Gastroesophageal sphincter (tissue), 4 donors: ENCODE data around the gene CFAP69. TPM values are rescaled to one million over a fixed set of nuclear protein-coding genes. Genes with fewer than 3 reads are reported as not detected.
A peak's percentile ranks its signal among the peaks of the same experiment; 100 is the strongest.

Experiments
- ATAC-seq: fragments of 150-250 bp; one replicate; pipeline ENCODE4 v1.9.1; 2016; ENCODE audit warnings: mild to moderate bottlenecking, moderate library complexity
- H3K27ac ChIP-seq, 4 donors: fragments of 200-600 bp; sonication (generic) in 3 of 4; 1 replicate in 3 of 4; 2 replicates in 1 of 4; pipeline ENCODE4 v1.5.1; 2016 to 2019
- H3K27me3 ChIP-seq: fragments of 200-600 bp; sonication (generic); one replicate; pipeline ENCODE4 v1.5.1; 2019
- H3K36me3 ChIP-seq, 2 donors: fragments of 200-600 bp; sonication (generic); one replicate each; pipeline ENCODE4 v1.5.1; 2019; ENCODE audit warnings: control low read depth in 1 of 2
- H3K4me1 ChIP-seq, 3 donors: fragments of 200-600 bp; sonication (generic); 1 replicate in 2 of 3; 2 replicates in 1 of 3; pipeline ENCODE4 v1.5.1; 2016 to 2019; ENCODE audit warnings: control low read depth in 2 of 3
- H3K4me3 ChIP-seq, 2 donors: fragments of 200-600 bp; sonication (generic); one replicate each; pipeline ENCODE4 v1.5.1; 2019; ENCODE audit warnings: mild to moderate bottlenecking in 1 of 2, moderate library complexity in 1 of 2
- H3K9me3 ChIP-seq, 3 donors: fragments of 200-600 bp; sonication (generic); one replicate each; pipeline ENCODE4 v1.5.1; 2017 to 2019; ENCODE audit warnings: control low read depth in 2 of 3
- CTCF ChIP-seq, 4 experiments: fragments of 200-600 bp in 2 of 4; fragments of 450-650 bp in 2 of 4; sonication (generic) in 1 of 4; IDR thresholded peaks; one replicate each; pipeline ENCODE4 v1.5.1; 2017 to 2019; ENCODE audit warnings: antibody characterized with exemption in 4 of 4, mild to moderate bottlenecking in 2 of 4, moderate library complexity in 2 of 4
- EP300 ChIP-seq: sonication (generic); formaldehyde crosslinking; IDR thresholded peaks from one replicate; pipeline ENCODE4 v1.6.1; 2017; ENCODE audit warnings: antibody characterized with exemption, mild to moderate bottlenecking
- POLR2A ChIP-seq, 2 donors: fragments of 450-650 bp; IDR thresholded peaks; one replicate each; pipeline ENCODE4 v1.6.1; 2017; ENCODE audit warnings: antibody characterized with exemption in 2 of 2, mild to moderate bottlenecking in 2 of 2, moderate library complexity in 1 of 2
- POLR2AphosphoS5 ChIP-seq: sonication (generic); formaldehyde crosslinking; IDR thresholded peaks from one replicate; pipeline ENCODE4 v1.6.1; 2017; ENCODE audit warnings: antibody characterized with exemption
- WGBS, 2 donors: methylation state at CpG; one replicate each; pipeline ENCODE4 v1.1.5; 2018; ENCODE audit warnings: low coverage in 1 of 2; 5-methylcytosine and 5-hydroxymethylcytosine counted together
- total RNA-seq, 4 donors: library from RNA; depleted of rRNA; stranded (reverse); fragments of >200 nt; gene quantifications; one replicate each; pipeline ENCODE4 v1.1.0, GENCODE V29; 2016

CFAP69 gene
- total RNA-seq, 4 donors from 2014 or later: 6.1 to 11.5 (median 7.2) TPM

- Histone ChIP-seq H3K4me1 (peaks cover 0 to 23% (median 0%) of the 10 kb centered on the region in 3 donors), H3K27ac (peak overlapping the region in 2 of 4 donors; percentile 1 to 10), H3K36me3 (no peaks in the 10 kb centered on the region), H3K9me3 (no peaks in the 10 kb centered on the region), H3K27me3 (no peaks in the 10 kb centered on the region), H3K4me3 (no peak overlapping the region)
- no peak for TF ChIP-seq EP300
- TF ChIP-seq POLR2A (IDR thresholded peaks at IDR 0.05): no peak
- TF ChIP-seq CTCF (IDR thresholded peaks at IDR 0.05): no peak
- no peak for TF ChIP-seq POLR2AphosphoS5
- ATAC-seq: no peak
- 73 to 89% methylated on average over 6 of the region's 6 CpGs for WGBS, 2 donors
These were observed 28.8 kb upstream of the CFAP69 start for GRCh38 chr7:90216080-90216674.

- no peaks in the 10 kb centered on the region for H3K36me3 ChIP-seq
- TF ChIP-seq EP300 (no peak), CTCF (IDR thresholded peaks at IDR 0.05) (no peak), POLR2AphosphoS5 (no peak), POLR2A (IDR thresholded peaks at IDR 0.05) (no peak)
- H3K27ac ChIP-seq: peak overlapping the region in 1 of 4 donors; percentile 1
- 74 to 80% methylated on average over 1 to 2 of the region's 2 CpGs for WGBS, 2 donors
- H3K4me3 ChIP-seq: no peak overlapping the region
- peaks cover 0 to 18% (median 0%) of the 10 kb centered on the region in 3 donors for H3K4me1 ChIP-seq
- no peaks in the 10 kb centered on the region for H3K9me3 ChIP-seq
- no peaks in the 10 kb centered on the region for H3K27me3 ChIP-seq
- ATAC-seq: no peak
These were observed 28.2 kb upstream of the CFAP69 start for GRCh38 chr7:90216771-90217170.

GRCh38 chr7:90222390-90222789 is 22.6 kb upstream of the CFAP69 start:
- H3K36me3 ChIP-seq: peaks cover 0 to 8% of the 10 kb centered on the region in 2 donors
- ATAC-seq: no peak
- H3K27ac ChIP-seq: peak overlapping the region in 1 of 4 donors; percentile 63
- H3K9me3 ChIP-seq: no peaks in the 10 kb centered on the region
- H3K27me3 ChIP-seq: no peaks in the 10 kb centered on the region
- H3K4me1 ChIP-seq: peaks cover 0 to 13% (median 0%) of the 10 kb centered on the region in 3 donors
- TF ChIP-seq EP300 (no peak), POLR2A (IDR thresholded peaks at IDR 0.05) (no peak), POLR2AphosphoS5 (no peak), CTCF (IDR thresholded peaks at IDR 0.05) (no peak)
- H3K4me3 ChIP-seq: no peak overlapping the region

- peak; percentile 88 for ATAC-seq
- TF ChIP-seq POLR2AphosphoS5 (peak; percentile 52), EP300 (no peak)
- Histone ChIP-seq H3K27ac (peak overlapping the region in 3 of 4 donors; percentile 40 to 68 (median 59)), H3K4me3 (no peak overlapping the region), H3K9me3 (no peaks in the 10 kb centered on the region), H3K4me1 (peaks cover 0 to 13% (median 0%) of the 10 kb centered on the region in 3 donors), H3K36me3 (peaks cover 0 to 8% of the 10 kb centered on the region in 2 donors), H3K27me3 (no peaks in the 10 kb centered on the region)
- WGBS, 2 donors: 46 to 66% methylated on average over 5 of the region's 5 CpGs
These were observed 21.9 kb upstream of the CFAP69 start for GRCh38 chr7:90222811-90223725.

- no peak for ATAC-seq
- H3K27ac ChIP-seq: peak overlapping the region in 2 of 4 donors; percentile 12 to 34
These were observed 20.8 kb upstream of the CFAP69 start for GRCh38 chr7:90224195-90224594.

More at GRCh38 chr7:90224195-90224594, 20.8 kb upstream of the CFAP69 start:
- Histone ChIP-seq H3K9me3 (no peaks in the 10 kb centered on the region), H3K36me3 (peaks cover 0 to 8% of the 10 kb centered on the region in 2 donors), H3K4me1 (peaks cover 0 to 13% (median 0%) of the 10 kb centered on the region in 3 donors), H3K27me3 (no peaks in the 10 kb centered on the region), H3K4me3 (no peak overlapping the region)
- 69 to 71% methylated on average over 3 of the region's 3 CpGs for WGBS, 2 donors
- TF ChIP-seq POLR2AphosphoS5 (no peak), POLR2A (IDR thresholded peaks at IDR 0.05) (no peak), EP300 (no peak), CTCF (IDR thresholded peaks at IDR 0.05) (no peak)
